GM10266 (cell line): ENCODE data around the gene TBX18.

Experiments
- DNase-seq: peaks from one replicate; pipeline ENCODE4 v3.0.0; 2012; ENCODE audit errors: extremely low spot score
- TF ChIP-seq, protein P1 (sequence below): IDR thresholded peaks from 2 replicates; pipeline ENCODE4 v1.5.1; 2012; ENCODE audit warnings: mild to moderate bottlenecking, low read depth; ENCODE audit not compliant: control insufficient read depth, insufficient read depth; ENCODE audit errors: missing control alignments

TBX18 gene

GRCh38 chr6:84657486-84657885, 106.9 kb downstream of the TBX18 start:
- TF ChIP-seq, protein P1, sequence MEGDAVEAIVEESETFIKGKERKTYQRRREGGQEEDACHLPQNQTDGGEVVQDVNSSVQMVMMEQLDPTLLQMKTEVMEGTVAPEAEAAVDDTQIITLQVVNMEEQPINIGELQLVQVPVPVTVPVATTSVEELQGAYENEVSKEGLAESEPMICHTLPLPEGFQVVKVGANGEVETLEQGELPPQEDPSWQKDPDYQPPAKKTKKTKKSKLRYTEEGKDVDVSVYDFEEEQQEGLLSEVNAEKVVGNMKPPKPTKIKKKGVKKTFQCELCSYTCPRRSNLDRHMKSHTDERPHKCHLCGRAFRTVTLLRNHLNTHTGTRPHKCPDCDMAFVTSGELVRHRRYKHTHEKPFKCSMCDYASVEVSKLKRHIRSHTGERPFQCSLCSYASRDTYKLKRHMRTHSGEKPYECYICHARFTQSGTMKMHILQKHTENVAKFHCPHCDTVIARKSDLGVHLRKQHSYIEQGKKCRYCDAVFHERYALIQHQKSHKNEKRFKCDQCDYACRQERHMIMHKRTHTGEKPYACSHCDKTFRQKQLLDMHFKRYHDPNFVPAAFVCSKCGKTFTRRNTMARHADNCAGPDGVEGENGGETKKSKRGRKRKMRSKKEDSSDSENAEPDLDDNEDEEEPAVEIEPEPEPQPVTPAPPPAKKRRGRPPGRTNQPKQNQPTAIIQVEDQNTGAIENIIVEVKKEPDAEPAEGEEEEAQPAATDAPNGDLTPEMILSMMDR, result no peak
- DNase-seq, result no peak

DNA sequence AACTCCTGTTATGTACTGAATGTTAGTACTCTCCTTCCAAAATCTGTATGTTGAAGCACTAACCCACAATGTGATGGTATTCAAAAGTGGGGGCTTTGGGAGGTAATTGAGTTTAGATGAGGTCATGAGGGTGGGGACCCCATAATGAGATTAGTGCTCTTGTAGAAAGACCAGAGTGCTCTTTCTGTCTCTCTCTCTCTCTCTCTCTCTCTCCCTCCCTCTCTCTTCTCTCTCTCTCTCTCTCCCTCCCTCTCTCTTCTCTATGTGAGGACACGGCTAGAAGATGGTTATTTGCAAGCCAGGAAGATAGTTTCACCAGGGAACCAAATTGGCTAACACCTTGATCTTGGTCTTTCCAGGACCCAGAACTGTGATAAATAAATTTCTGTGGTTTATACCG, 107.4 kb downstream of the TBX18 start:
- TF ChIP-seq, protein P1, result no peak

GRCh38 chr6:84653027-84653551, 111.3 kb downstream of the TBX18 start:
- TF ChIP-seq, protein P1, result no peak
- no peak for DNase-seq

More for the DNA sequence above, 107.4 kb downstream of the TBX18 start:
- DNase-seq, result no peak

- TF ChIP-seq, protein P1, result no peak
- DNase-seq, result no peak
Observed at GRCh38 chr6:84652356-84653026, 111.9 kb downstream of the TBX18 start.

DNA sequence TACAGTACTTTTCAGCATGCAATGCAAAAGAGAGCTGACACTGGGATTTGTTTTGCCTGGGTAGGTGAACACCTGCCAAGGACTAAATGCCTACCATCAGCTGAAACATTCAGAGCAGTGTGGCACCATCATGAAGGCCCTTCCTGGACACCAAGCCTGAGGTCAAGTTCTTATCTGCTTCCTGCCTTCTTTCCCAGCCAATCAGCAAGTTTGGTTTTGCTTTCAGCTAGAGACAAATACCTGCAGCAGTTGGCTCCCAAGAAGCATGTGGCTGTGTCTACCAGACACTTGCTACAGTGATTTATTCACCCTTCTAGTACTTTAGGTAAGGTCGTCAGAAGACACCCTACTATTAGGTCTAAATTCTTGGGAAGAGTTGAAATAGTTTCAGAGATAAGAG, 112.8 kb downstream of the TBX18 start:
- no peak for DNase-seq
- TF ChIP-seq, protein P1, result no peak

DNA sequence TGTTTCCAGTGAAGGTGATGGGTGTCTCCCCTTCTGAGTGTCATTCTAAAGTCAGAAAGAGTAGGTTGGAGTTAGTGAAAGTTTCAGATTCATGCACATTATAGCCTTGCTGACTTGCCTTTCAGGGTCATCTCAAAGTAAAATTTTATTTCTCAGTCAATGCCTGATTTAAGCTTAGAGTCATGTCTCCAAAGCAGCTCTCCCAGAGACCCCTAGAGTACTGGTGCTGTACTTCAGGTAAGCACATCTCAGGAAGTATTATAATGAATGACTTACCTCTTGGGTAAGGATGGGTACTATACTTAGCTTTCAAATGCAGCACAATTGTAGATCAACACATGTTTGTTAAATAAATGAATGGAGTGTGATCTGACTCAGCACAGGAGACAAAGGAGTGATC, 116.0 kb downstream of the TBX18 start:
- no peak for DNase-seq
- TF ChIP-seq, protein P1, result no peak

- TF ChIP-seq, protein P1, result no peak
Observed at GRCh38 chr6:84645563-84646266, 118.7 kb downstream of the TBX18 start.

More at GRCh38 chr6:84645563-84646266, 118.7 kb downstream of the TBX18 start:
- no peak for DNase-seq
